ENCODE data around the gene HS3ST4. TPM values are rescaled to one million over a fixed set of nuclear protein-coding genes. Genes with fewer than 3 reads are reported as not detected.
"Not testable (repeated sequence)": the region's sequence is repeated elsewhere in the genome, so short reads cannot be mapped to it uniquely, and the experiment has no call there.

HS3ST4 gene
- total RNA-seq, 5 donors from 2014 or later (not counting 1 experiment from before 2014, with no cell fraction given): not detected

DNA sequence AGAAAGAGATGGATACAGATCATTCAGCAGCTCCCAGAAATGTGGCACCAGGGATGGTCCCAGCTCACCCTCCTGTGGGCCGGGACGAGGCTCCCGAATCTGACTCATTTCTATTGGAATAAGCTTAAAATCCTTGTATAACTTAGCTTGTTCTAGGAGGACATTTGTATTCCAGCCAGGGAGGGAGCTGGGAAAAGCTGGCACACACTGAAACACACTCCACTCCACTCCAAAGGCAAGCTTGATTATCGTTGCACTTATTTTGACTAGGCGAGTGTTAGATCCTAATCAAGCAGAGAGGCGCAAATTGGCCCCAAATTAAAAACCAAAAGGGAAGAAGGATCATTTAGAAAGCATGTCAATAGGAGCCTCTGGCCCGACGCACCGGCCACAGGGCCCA lies 339.5 kb downstream of the HS3ST4 start:
- DNase-seq: no peak
- Mint-ChIP-seq H3K9me3 (peaks cover 0 to 5% (median 0%) of the 10 kb centered on the region in 3 donors), H3K36me3 (no peaks in the 10 kb centered on the region), H3K27me3 (peaks cover 2 to 5% of the 10 kb centered on the region in 2 donors), H3K4me3 (no peak overlapping the region), H3K27ac (no peak overlapping the region), H3K4me1 (no peaks in the 10 kb centered on the region)
- POLR2A ChIA-PET: no interaction called here
- H3K4me1 ChIP-seq (ENCODE audit: control insufficient read depth in 1 of 2, extremely low read depth in 1 of 2, insufficient read depth in 2 of 2, low read length in 2 of 2): no peaks in the 10 kb centered on the region
- no peaks in the 10 kb centered on the region for H3K36me3 ChIP-seq (ENCODE audit: control insufficient read depth in 2 of 2, extremely low read depth in 1 of 2, insufficient read depth in 1 of 2, low read length in 1 of 2)
- no CpG with 5 or more reads among the region's 9 CpGs for WGBS (ENCODE audit: insufficient coverage)
- no peaks in the 10 kb centered on the region for H3K9me3 ChIP-seq
- no peak overlapping the region for H3K27ac ChIP-seq (ENCODE audit: low read length)
- no peak for ATAC-seq (replicated peaks in 1 of 4)
- peaks cover 0 to 2% of the 10 kb centered on the region in 2 experiments for H3K27me3 ChIP-seq (replicated peaks in 1 of 2; ENCODE audit: control insufficient read depth in 2 of 2, extremely low read depth in 1 of 2, insufficient read depth in 2 of 2, low read length in 1 of 2)
- no peak overlapping the region for H3K4me3 ChIP-seq (ENCODE audit: control insufficient read depth in 1 of 2, extremely low read depth in 1 of 2, low read length in 1 of 2)
- CTCF ChIA-PET: no interaction called here

DNA sequence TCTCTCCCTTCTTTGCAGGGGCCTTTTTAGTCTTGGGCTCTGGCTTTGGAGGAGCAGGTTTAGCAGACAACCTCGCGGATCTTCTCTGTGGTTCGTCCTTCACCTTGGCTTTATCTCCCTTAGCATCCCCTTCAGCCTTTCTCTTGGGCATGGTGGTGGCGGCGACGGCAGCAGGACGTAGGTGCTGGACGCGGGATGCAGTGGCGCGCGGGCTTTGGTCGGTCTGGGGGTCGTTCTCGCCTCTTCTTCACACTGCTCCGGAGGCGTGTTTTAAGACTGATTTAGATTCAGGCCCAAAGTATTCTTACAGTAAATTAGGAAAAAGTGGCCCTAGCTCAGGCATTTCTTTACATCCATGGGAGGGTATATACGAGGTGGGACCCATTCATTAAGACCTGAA lies 340.9 kb downstream of the HS3ST4 start:
- H3K9me3 ChIP-seq; POLR2A ChIA-PET; H3K36me3 Mint-ChIP-seq; H3K36me3 ChIP-seq (ENCODE audit: control insufficient read depth in 2 of 2, extremely low read depth in 1 of 2, insufficient read depth in 1 of 2, low read length in 1 of 2); CTCF ChIA-PET; DNase-seq; H3K27ac ChIP-seq (ENCODE audit: low read length); ATAC-seq (replicated peaks in 1 of 4); H3K9me3 Mint-ChIP-seq; H3K27ac Mint-ChIP-seq; H3K4me1 ChIP-seq (ENCODE audit: control insufficient read depth in 1 of 2, extremely low read depth in 1 of 2, insufficient read depth in 2 of 2, low read length in 2 of 2); H3K4me3 ChIP-seq (ENCODE audit: control insufficient read depth in 1 of 2, extremely low read depth in 1 of 2, low read length in 1 of 2); H3K4me1 Mint-ChIP-seq; H3K27me3 Mint-ChIP-seq; H3K4me3 Mint-ChIP-seq; H3K27me3 ChIP-seq (replicated peaks in 1 of 2; ENCODE audit: control insufficient read depth in 2 of 2, extremely low read depth in 1 of 2, insufficient read depth in 2 of 2, low read length in 1 of 2): not testable (repeated sequence)
- WGBS (ENCODE audit: insufficient coverage): 98% methylated on average over 8 of the region's 18 CpGs

DNA sequence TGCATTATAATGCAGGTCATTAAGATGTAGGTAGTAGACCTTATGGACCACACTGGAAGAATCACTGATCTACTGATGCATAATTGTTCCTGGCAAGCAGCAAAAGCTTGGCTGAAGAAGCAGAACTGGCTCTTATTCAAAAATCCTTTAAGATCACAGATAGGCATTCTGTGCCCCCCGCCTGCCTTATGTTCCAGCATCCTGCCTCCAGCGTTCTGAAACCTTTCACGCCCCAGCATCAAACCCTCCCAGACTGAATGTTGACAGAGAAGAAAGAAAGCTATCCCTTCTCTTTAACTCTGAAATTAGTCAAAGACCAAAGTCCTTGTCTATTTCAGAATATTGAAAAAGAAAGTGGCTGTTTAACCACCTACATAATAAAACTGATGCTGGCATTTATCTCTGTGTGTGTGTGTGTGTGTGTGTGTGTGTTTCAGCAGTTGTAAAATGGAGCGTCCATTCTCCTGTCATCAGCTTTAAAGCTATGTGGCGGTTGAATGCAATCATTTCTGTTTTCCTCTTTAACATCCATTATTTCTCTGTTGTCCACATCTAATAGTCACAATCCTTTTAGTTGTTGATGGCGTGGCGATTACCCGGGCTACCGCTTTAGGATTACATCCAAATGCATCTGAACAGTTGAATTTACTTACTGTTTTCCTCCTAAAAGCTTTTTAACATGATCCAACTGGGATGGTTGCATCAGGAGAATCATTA lies 350.4 kb downstream of the HS3ST4 start:
- 88% methylated on average over 3 of the region's 9 CpGs for WGBS (ENCODE audit: insufficient coverage)
- no peak for DNase-seq
- Histone ChIP-seq H3K4me3 (ENCODE audit: control insufficient read depth in 1 of 2, extremely low read depth in 1 of 2, low read length in 1 of 2) (no peak overlapping the region), H3K4me1 (ENCODE audit: control insufficient read depth in 1 of 2, extremely low read depth in 1 of 2, insufficient read depth in 2 of 2, low read length in 2 of 2) (no peaks in the 10 kb centered on the region), H3K27me3 (replicated peaks in 1 of 2; ENCODE audit: control insufficient read depth in 2 of 2, extremely low read depth in 1 of 2, insufficient read depth in 2 of 2, low read length in 1 of 2) (no peaks in the 10 kb centered on the region), H3K36me3 (ENCODE audit: control insufficient read depth in 2 of 2, extremely low read depth in 1 of 2, insufficient read depth in 1 of 2, low read length in 1 of 2) (no peaks in the 10 kb centered on the region), H3K27ac (ENCODE audit: low read length) (no peak overlapping the region), H3K9me3 (no peaks in the 10 kb centered on the region)
- no peaks in the 10 kb centered on the region for H3K27me3 Mint-ChIP-seq
- H3K4me3 Mint-ChIP-seq: no peak overlapping the region
- no peaks in the 10 kb centered on the region for H3K4me1 Mint-ChIP-seq
- H3K9me3 Mint-ChIP-seq: no peaks in the 10 kb centered on the region
- H3K27ac Mint-ChIP-seq: no peak overlapping the region
- CTCF ChIA-PET: no interaction called here
- POLR2A ChIA-PET: no interaction called here
- no peak for ATAC-seq (replicated peaks in 1 of 4)
- H3K36me3 Mint-ChIP-seq: no peaks in the 10 kb centered on the region

- ChIA-PET POLR2A (no interaction called here), CTCF (no interaction called here)
- DNase-seq (no peak), ATAC-seq (replicated peaks in 1 of 4) (no peak)
- no peaks in the 10 kb centered on the region for H3K4me1 Mint-ChIP-seq
- no peak overlapping the region for H3K27ac Mint-ChIP-seq
- Histone ChIP-seq H3K9me3 (no peaks in the 10 kb centered on the region), H3K4me1 (ENCODE audit: control insufficient read depth in 1 of 2, extremely low read depth in 1 of 2, insufficient read depth in 2 of 2, low read length in 2 of 2) (no peaks in the 10 kb centered on the region), H3K36me3 (ENCODE audit: control insufficient read depth in 2 of 2, extremely low read depth in 1 of 2, insufficient read depth in 1 of 2, low read length in 1 of 2) (no peaks in the 10 kb centered on the region), H3K27me3 (replicated peaks in 1 of 2; ENCODE audit: control insufficient read depth in 2 of 2, extremely low read depth in 1 of 2, insufficient read depth in 2 of 2, low read length in 1 of 2) (peaks cover 0 to 3% of the 10 kb centered on the region in 2 experiments), H3K27ac (ENCODE audit: low read length) (no peak overlapping the region), H3K4me3 (ENCODE audit: control insufficient read depth in 1 of 2, extremely low read depth in 1 of 2, low read length in 1 of 2) (no peak overlapping the region)
- no peak overlapping the region for H3K4me3 Mint-ChIP-seq
- 89% methylated on average over 5 of the region's 9 CpGs for WGBS (ENCODE audit: insufficient coverage)
- peaks cover 1 to 11% of the 10 kb centered on the region in 2 donors for H3K27me3 Mint-ChIP-seq
- H3K9me3 Mint-ChIP-seq: no peaks in the 10 kb centered on the region
- no peaks in the 10 kb centered on the region for H3K36me3 Mint-ChIP-seq
These were observed 358.7 kb downstream of the HS3ST4 start for GRCh38 chr16:26050472-26050871.

- no peaks in the 10 kb centered on the region for H3K9me3 Mint-ChIP-seq
- ATAC-seq (replicated peaks in 1 of 4): no peak
- no peak overlapping the region for H3K4me3 Mint-ChIP-seq
- H3K9me3 ChIP-seq: no peaks in the 10 kb centered on the region
- H3K27ac Mint-ChIP-seq: no peak overlapping the region
- no peaks in the 10 kb centered on the region for H3K36me3 Mint-ChIP-seq
- peaks cover 1 to 16% of the 10 kb centered on the region in 2 donors for H3K27me3 Mint-ChIP-seq
- ChIA-PET CTCF (no interaction called here), POLR2A (no interaction called here)
- WGBS (ENCODE audit: insufficient coverage): no CpG with 5 or more reads among the region's 2 CpGs
- H3K27ac ChIP-seq (ENCODE audit: low read length): no peak overlapping the region
- no peak for DNase-seq
- H3K4me3 ChIP-seq (ENCODE audit: control insufficient read depth in 1 of 2, extremely low read depth in 1 of 2, low read length in 1 of 2): no peak overlapping the region
- H3K36me3 ChIP-seq (ENCODE audit: control insufficient read depth in 2 of 2, extremely low read depth in 1 of 2, insufficient read depth in 1 of 2, low read length in 1 of 2): no peaks in the 10 kb centered on the region
- H3K4me1 Mint-ChIP-seq: no peaks in the 10 kb centered on the region
- peaks cover 0 to 3% of the 10 kb centered on the region in 2 experiments for H3K27me3 ChIP-seq (replicated peaks in 1 of 2; ENCODE audit: control insufficient read depth in 2 of 2, extremely low read depth in 1 of 2, insufficient read depth in 2 of 2, low read length in 1 of 2)
- no peaks in the 10 kb centered on the region for H3K4me1 ChIP-seq (ENCODE audit: control insufficient read depth in 1 of 2, extremely low read depth in 1 of 2, insufficient read depth in 2 of 2, low read length in 2 of 2)
These were observed 359.3 kb downstream of the HS3ST4 start for GRCh38 chr16:26051063-26051462.

- 100% methylated on average over 1 of the region's 3 CpGs for WGBS (ENCODE audit: insufficient coverage)
- Mint-ChIP-seq H3K36me3 (no peaks in the 10 kb centered on the region), H3K9me3 (peaks cover 0 to 2% (median 0%) of the 10 kb centered on the region in 3 donors), H3K27me3 (peaks cover 1 to 19% of the 10 kb centered on the region in 2 donors), H3K27ac (no peak overlapping the region), H3K4me1 (no peaks in the 10 kb centered on the region), H3K4me3 (no peak overlapping the region)
- Histone ChIP-seq H3K27ac (ENCODE audit: low read length) (no peak overlapping the region), H3K27me3 (replicated peaks in 1 of 2; ENCODE audit: control insufficient read depth in 2 of 2, extremely low read depth in 1 of 2, insufficient read depth in 2 of 2, low read length in 1 of 2) (peaks cover 0 to 3% of the 10 kb centered on the region in 2 experiments), H3K4me1 (ENCODE audit: control insufficient read depth in 1 of 2, extremely low read depth in 1 of 2, insufficient read depth in 2 of 2, low read length in 2 of 2) (no peaks in the 10 kb centered on the region), H3K4me3 (ENCODE audit: control insufficient read depth in 1 of 2, extremely low read depth in 1 of 2, low read length in 1 of 2) (no peak overlapping the region), H3K9me3 (no peaks in the 10 kb centered on the region), H3K36me3 (ENCODE audit: control insufficient read depth in 2 of 2, extremely low read depth in 1 of 2, insufficient read depth in 1 of 2, low read length in 1 of 2) (no peaks in the 10 kb centered on the region)
- no peak for ATAC-seq (replicated peaks in 1 of 4)
- DNase-seq: no peak
- CTCF ChIA-PET: no interaction called here
- POLR2A ChIA-PET: no interaction called here
These were observed 362.1 kb downstream of the HS3ST4 start for GRCh38 chr16:26053889-26054288.

GRCh38 chr16:26058326-26058725 lies 366.6 kb downstream of the HS3ST4 start:
- WGBS (ENCODE audit: insufficient coverage): 21% methylated on average over 2 of the region's 3 CpGs

More at GRCh38 chr16:26058326-26058725, 366.6 kb downstream of the HS3ST4 start:
- POLR2A ChIA-PET: no interaction called here
- H3K27ac Mint-ChIP-seq: no peak overlapping the region
- H3K9me3 Mint-ChIP-seq: peaks cover 0 to 2% (median 0%) of the 10 kb centered on the region in 3 donors
- peaks cover 1 to 8% of the 10 kb centered on the region in 2 donors for H3K27me3 Mint-ChIP-seq
- Histone ChIP-seq H3K36me3 (ENCODE audit: control insufficient read depth in 2 of 2, extremely low read depth in 1 of 2, insufficient read depth in 1 of 2, low read length in 1 of 2) (no peaks in the 10 kb centered on the region), H3K4me3 (ENCODE audit: control insufficient read depth in 1 of 2, extremely low read depth in 1 of 2, low read length in 1 of 2) (no peak overlapping the region), H3K9me3 (no peaks in the 10 kb centered on the region), H3K4me1 (ENCODE audit: control insufficient read depth in 1 of 2, extremely low read depth in 1 of 2, insufficient read depth in 2 of 2, low read length in 2 of 2) (no peaks in the 10 kb centered on the region), H3K27ac (ENCODE audit: low read length) (no peak overlapping the region), H3K27me3 (replicated peaks in 1 of 2; ENCODE audit: control insufficient read depth in 2 of 2, extremely low read depth in 1 of 2, insufficient read depth in 2 of 2, low read length in 1 of 2) (no peaks in the 10 kb centered on the region)
- DNase-seq (no peak), ATAC-seq (replicated peaks in 1 of 4) (no peak)
- H3K4me3 Mint-ChIP-seq: no peak overlapping the region
- no peaks in the 10 kb centered on the region for H3K36me3 Mint-ChIP-seq
- CTCF ChIA-PET: no interaction called here
- H3K4me1 Mint-ChIP-seq: no peaks in the 10 kb centered on the region
